Stomach (tissue), 4 donors: ENCODE results near the gene ALPK1.

ENCODE experiments used
- EP300 ChIP-seq: sonication (generic); formaldehyde crosslinking; IDR thresholded peaks from one replicate; pipeline ENCODE4 v1.6.1; 2017; ENCODE audit warnings: antibody characterized with exemption
- POLR2A ChIP-seq, 4 donors: fragments of 450-650 bp; IDR thresholded peaks; one replicate each; pipeline ENCODE4 v1.6.1; 2016; ENCODE audit warnings: antibody characterized with exemption in 4 of 4, control low read depth in 2 of 4, mild to moderate bottlenecking in 1 of 4, moderate library complexity in 1 of 4
- POLR2AphosphoS5 ChIP-seq, 3 donors: sonication (generic); formaldehyde crosslinking; IDR thresholded peaks; one replicate each; pipeline ENCODE4 v1.6.1; 2016; ENCODE audit warnings: antibody characterized with exemption in 3 of 3
- TF ChIP-seq, protein P1 (sequence below), 7 experiments: fragments of 450-650 bp in 4 of 7; fragments of 200-600 bp in 3 of 7; sonication (generic) in 3 of 7; IDR thresholded peaks; one replicate each; pipeline ENCODE4 v1.5.1; 2016 to 2019; ENCODE audit warnings: antibody characterized with exemption in 7 of 7, control low read depth in 2 of 7, mild to moderate bottlenecking in 1 of 7

DNA sequence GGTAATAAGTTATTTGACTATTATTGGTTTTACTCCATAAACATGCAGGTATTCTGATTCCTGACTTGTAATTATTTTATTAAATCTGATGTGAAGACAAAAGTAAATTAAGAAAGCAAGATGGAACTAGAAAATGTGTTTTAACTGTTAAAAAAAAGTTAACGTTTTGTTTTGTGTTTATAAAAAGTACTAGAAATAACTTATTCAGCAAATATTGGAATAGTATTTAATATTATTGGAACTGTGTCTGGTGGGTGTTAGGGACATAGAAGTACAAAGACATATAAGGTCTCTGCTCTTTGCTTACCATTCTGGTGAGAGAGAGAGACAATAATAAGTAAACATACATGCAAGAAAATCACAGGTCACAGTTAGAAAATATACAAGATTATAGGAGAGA, 27.1 kb upstream of the ALPK1 start:
- TF ChIP-seq, protein P1, sequence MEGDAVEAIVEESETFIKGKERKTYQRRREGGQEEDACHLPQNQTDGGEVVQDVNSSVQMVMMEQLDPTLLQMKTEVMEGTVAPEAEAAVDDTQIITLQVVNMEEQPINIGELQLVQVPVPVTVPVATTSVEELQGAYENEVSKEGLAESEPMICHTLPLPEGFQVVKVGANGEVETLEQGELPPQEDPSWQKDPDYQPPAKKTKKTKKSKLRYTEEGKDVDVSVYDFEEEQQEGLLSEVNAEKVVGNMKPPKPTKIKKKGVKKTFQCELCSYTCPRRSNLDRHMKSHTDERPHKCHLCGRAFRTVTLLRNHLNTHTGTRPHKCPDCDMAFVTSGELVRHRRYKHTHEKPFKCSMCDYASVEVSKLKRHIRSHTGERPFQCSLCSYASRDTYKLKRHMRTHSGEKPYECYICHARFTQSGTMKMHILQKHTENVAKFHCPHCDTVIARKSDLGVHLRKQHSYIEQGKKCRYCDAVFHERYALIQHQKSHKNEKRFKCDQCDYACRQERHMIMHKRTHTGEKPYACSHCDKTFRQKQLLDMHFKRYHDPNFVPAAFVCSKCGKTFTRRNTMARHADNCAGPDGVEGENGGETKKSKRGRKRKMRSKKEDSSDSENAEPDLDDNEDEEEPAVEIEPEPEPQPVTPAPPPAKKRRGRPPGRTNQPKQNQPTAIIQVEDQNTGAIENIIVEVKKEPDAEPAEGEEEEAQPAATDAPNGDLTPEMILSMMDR (IDR thresholded peaks at IDR 0.05), result no peak
- no peak for TF ChIP-seq POLR2A (IDR thresholded peaks at IDR 0.05)
- TF ChIP-seq POLR2AphosphoS5 (IDR thresholded peaks at IDR 0.05), result no peak
- TF ChIP-seq EP300, result no peak
